Activated T-helper 1 cell treated with Interleukin-2 at 50 U/mL for 16 hours (primary cell): ENCODE measurements around the gene ZNF750.
A peak's percentile ranks its signal among the peaks of the same experiment; 100 is the strongest.

Source experiments
- DNase-seq: peaks from one replicate; pipeline ENCODE4 v3.0.0-alpha.2; 2020; ENCODE audit warnings: low read depth

ZNF750 gene

GRCh38 chr17:82859431-82860403 lies 19.9 kb upstream of the ZNF750 start:
- DNase-seq: peak; percentile 31

DNA sequence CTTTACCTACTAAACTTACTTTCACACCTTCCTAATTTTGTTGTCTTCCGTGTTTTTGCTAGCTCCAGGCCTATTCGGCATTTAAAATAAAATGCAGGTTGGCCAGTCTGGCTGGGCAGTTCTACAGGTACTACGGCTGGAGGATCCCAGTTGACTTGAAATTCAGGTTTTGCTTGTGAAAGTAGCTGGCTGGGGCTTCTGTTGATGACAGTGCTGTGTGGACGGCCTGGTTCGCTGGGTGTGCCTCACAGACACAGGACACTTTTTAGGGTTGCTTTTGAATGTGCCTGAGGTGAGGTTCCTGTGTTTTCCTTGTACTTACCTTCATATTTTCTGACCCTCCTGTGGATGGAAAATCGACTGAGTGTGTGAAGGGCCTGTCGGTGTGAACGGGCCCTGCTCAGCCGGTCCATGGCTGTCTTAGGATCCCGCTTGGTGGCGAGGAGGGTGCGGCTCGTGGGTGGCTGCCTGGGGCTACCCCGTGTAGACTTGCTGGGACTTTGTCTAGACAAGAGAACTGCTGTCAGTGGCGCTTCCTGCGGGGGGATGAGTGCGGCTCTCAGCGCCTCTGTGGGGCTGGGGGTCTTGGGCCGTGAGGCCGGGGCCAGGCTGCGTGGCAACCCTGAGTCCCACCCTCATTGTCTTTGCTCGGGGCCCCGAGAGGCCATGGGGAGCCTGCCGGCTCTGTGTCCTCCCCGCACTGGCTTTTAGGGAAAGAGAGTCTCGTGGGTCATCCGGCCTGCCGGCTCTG lies 18.7 kb upstream of the ZNF750 start:
- no peak for DNase-seq

DNA sequence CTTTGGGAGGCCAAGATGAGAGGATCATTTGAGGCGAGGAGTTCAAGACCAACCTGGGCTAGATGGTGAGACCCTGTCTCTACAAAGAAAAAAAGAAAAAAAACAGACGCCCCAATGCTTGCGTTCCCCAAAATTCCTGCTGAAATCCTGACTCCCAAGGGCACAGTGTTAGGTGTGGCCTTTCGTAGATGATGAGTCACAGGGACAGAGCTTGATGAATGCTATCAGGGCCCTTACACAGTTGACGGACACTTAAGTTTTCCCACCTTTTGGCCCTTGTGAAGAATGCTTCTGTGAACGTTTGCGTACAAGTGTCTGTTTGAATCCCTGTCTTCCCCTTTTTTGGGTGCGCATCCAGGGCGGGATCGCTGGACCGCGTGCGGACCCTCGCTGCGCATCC lies 16.5 kb upstream of the ZNF750 start:
- no peak for DNase-seq

- DNase-seq: no peak
Observed at GRCh38 chr17:82854226-82854625, 14.4 kb upstream of the ZNF750 start.

- DNase-seq: no peak
Observed at GRCh38 chr17:82851381-82851780, 11.6 kb upstream of the ZNF750 start.

DNA sequence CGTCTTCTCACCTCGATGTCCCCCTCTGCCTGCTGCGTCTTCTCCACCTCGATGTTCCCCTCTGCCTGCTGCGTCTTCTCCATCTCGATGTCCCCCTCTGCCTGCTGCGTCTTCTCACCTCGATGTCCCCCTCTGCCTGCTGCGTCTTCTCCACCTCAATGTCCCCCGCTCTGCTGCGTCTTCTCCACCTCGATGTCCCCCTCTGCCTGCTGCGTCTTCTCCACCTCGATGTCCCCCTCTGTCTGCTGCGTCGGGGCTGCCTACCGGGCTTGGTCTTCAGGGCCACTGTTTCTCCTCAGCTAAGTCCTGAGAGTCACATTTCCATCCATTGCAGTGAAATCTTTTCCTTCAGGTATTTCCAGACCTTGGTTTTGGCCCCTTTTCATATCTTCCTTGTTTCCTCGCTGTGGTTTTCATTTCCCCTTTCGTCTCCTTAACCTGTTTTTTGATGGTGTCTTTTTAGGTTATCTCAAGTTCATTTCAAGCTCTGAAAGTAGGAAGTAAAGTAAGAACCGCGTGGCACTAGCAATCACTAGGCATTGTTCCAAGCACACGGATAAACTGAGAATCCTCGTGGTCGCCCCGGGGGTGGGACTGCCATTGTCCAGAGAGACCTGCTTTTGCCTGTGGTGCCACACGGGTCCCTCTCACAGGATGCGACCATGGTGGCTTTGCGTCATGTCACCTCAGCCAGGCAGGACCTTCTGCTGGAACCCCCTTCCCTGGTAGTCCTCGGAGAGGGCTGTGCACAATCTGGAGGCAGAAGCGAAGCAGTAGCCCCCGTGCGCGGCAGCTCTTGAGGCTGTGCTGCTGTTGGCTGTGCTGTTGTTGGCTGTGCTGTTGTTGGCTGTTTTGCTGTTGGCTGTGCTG lies 9.5 kb upstream of the ZNF750 start:
- DNase-seq: no peak

- DNase-seq: peak; percentile 23
Observed at GRCh38 chr17:82848022-82848592, 8.3 kb upstream of the ZNF750 start.

DNA sequence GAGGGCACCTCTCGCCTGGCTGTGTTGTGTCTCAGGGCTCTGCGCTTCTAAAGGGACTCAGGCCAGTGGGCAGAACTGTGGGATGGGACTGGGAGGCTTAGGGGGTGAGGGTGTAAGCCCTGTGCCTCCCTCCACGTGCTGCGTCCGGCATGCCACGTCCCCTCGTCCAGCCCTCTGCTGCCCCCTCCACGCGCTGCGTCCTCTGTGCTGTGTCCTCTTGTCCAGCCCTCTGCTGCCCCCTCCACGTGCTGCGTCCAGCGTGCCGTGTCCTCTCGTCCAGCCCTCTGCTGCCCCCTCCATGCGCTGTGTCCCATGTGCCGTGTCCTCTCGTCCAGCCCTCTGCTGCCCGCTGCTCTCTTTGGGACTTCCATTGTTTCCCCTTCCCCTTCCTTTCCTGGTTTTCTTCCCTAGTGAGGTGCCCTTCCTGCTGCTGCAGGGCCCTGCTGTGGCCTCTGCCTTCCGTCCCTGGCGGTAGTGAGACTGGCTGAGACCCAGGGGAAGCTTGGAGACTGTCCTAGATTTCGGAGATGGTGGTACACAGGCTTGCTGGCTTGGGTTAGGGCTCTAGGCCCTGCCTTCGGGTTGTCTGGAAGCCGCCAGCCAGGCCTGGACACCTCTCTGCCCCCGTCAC lies 6.4 kb upstream of the ZNF750 start:
- no peak for DNase-seq

GRCh38 chr17:82845163-82845807 lies 5.5 kb upstream of the ZNF750 start:
- DNase-seq: no peak

- no peak for DNase-seq
Observed at GRCh38 chr17:82844796-82845162, 5.0 kb upstream of the ZNF750 start.

DNA sequence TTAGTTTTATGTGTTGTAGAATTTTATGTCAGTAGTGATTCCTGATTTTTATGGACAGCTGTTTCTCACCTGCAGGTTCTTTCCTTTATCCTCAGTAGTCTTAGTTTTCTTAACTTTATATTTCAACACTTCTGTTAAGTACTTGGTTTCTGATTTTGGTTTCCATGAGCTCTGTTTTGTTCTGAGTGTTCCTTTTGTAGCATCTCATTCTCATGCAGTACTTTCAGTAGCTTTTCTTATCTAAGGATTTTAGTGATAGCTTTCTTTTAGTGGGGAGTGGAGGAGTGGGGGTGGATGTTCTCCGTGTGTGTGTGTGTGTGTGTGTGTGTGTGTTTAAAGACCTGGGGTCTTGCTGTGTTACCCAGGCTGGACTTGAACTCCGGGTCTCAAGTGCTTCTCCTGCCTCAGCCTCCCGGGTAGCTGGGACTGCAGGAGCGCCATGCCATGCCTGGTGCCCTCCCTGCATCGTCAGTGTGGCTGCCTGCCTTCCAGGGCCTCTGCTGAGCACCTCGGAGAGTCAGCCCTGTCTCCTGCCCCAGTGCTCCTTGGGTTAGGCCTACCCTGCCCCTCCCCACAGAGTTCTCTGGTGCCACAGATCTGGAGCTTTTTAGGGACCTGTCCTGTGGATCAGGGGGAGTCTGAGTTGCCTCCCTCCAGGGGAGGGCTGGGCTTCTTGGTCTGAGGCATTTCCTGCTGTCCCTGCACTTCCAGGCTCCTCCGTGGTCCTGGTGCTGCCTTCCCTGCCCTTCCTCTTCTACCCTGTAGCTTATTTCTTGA lies 4.3 kb upstream of the ZNF750 start:
- no peak for DNase-seq

DNA sequence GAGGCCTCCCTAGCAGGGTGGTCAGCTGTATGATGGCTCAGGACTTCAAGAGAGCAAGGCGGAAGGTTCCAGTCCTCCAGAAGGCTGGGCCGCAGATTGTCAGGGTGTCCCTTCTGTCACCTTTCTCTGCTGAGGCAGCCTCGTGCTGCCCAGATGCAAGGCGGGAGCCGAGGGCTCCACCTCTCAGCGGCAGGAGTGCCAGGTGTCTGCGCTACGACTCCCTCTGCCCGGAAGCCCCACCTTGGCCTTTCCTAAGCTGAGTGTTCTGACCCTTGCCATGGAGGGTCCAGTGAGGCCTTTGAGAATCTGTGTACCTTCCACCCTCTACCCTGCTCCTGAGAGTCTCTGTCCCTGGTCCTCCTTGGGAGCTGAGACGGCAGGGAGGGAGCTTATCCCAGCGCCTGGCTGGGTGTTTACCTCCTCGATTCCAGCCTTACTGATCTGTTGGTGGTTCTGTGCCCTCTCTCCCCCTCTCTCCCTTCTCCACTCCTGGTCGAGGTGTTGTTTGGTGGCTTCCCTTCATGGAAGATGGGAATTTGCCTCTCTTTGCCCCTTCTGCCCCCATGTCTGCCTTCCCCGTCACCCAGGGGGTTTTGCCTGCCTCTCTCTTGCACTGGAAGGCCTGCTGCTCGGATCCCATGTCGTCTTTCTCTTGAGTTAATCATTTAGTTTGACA lies 2.2 kb upstream of the ZNF750 start:
- no peak for DNase-seq

- DNase-seq: no peak
Observed at GRCh38 chr17:82840431-82840831, 609 bp upstream of the ZNF750 start.

DNA sequence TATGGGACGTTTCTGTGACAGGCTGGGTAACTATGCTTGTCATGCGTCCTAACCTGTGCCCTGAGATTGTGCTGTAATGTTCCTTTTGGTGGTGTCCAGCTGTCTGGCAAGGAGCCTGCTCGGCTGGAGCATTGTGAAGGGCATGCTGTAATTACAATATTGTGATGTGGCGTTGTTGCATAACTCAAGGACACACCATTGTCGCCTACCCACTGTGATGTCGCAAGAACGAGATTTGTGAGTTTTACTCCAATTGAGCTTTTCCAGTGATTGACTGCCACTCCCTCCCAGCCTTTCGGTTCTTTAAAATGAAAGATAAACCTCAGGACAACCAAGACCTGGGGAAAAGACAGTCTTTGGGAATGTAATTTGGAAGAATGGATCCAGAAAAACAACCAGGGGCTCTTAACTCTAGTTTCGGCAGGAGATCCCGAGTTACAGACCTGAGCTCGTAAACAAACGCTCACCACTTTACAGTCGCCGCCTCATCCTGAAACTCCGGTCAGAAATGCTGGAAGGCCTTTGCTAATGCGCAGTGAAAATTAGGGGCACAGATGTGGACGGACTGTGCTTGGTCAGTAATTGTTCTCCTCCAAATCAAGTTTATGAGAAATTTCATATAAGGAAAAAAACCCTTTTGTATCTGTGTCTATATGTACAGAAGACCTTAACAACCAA lies 1.3 kb downstream of the ZNF750 start:
- no peak for DNase-seq

GRCh38 chr17:82837586-82838320 lies 2.1 kb downstream of the ZNF750 start:
- DNase-seq: no peak

DNA sequence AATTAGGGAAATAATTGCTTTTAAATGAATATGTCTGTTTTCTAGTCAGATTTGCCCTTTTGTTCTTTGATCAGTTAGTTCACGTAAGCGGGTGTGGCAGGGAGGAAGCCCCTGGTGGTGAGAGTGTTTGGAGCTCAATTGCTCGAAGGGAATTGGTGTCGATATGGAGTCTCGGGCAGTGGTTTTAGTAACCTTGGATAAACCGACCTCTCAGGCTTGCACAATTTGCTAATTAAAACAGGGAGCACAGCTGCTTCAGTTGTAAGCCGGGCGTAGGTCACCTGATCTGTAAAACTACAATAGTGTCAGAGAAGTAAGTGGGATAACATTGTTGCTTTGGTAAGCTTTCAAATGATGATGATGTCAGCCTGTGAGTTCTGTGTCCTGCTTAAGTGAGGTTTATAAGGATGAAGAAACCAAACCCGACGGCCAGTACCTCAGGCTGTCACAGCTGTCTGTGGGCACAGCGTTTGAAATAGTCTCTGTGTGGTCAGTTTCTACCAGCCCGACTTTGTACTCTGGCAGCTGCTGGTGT lies 2.9 kb downstream of the ZNF750 start:
- DNase-seq: no peak

DNA sequence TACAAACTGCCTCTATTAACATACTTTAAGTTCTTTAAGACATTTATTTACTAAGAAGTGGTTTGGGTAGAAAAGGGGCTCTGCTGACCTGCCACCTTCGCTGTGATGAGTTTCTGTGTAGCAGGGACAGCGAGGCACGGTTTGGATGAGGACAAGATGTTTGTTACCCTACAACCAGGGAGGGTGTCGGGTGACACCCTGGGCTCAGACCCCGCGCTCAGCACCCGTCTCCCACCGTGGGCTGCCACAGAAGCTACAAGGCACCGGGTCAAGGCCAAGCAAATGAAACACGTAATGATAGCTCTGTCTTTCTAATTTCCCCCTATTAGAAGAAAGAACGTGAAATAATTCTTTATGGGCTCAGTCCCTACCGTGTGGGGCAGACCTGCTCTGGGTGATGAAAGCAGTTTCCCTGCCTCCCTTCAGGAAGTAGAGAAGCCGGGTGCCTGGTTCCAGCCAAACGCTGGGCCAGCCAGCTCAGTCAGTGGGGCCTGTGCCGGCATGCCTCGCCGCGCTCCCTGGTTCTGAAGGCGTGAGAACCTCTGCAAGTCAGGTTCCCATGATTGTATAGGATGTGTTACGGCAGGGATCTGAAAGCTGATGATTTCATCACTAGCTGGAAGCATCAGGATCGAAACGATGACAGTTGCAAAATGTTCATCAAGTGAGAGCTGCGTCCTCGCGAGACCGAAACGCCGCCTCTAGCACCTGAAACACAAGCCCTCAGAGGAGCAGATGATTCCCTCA lies 3.9 kb downstream of the ZNF750 start:
- DNase-seq: no peak
